Keratinocyte (primary cell): ENCODE data around the gene EFCAB9. TPM values are rescaled to one million over a fixed set of nuclear protein-coding genes. Genes with fewer than 3 reads are reported as not detected.
"Not testable (repeated sequence)": the region's sequence is repeated elsewhere in the genome, so short reads cannot be mapped to it uniquely, and the experiment has no call there.

Experiments
- DNase-seq: peaks from one replicate; pipeline ENCODE4 v3.0.0-alpha.2; 2011; ENCODE audit warnings: low read depth, missing footprints, low spot score
- FAIRE-seq: peaks from 2 replicates; lab custom pipeline; 2011; peaks lifted over from hg19 to GRCh38; lab: Jason Lieb, UNC
- H2AFZ ChIP-seq: 2 replicates; pipeline ENCODE4 v1.6.0; 2012; ENCODE audit warnings: low read length, control low read depth, inconsistent platforms; ENCODE audit not compliant: control insufficient read depth
- H3K27ac ChIP-seq: 2 replicates; pipeline ENCODE4 v1.5.1; 2011; ENCODE audit warnings: low read length; ENCODE audit not compliant: control insufficient read depth, insufficient read depth
- H3K27me3 ChIP-seq: 3 replicates; pipeline ENCODE4 v1.6.0; 2011; ENCODE audit warnings: low read length; ENCODE audit not compliant: control insufficient read depth, insufficient read depth; ENCODE audit errors: extremely low read depth
- H3K36me3 ChIP-seq, 2 experiments: 2 replicates in 1 of 2; 3 replicates in 1 of 2; pipeline ENCODE4 v1.5.1; 2011; ENCODE audit warnings: low read length in 2 of 2, mild to moderate bottlenecking in 1 of 2; ENCODE audit not compliant: control insufficient read depth in 2 of 2, insufficient read depth in 2 of 2; ENCODE audit errors: extremely low read depth in 1 of 2
- H3K4me1 ChIP-seq: 3 replicates; pipeline ENCODE4 v1.5.1; 2011; ENCODE audit warnings: low read length; ENCODE audit not compliant: control insufficient read depth, insufficient read depth; ENCODE audit errors: extremely low read depth
- H3K4me2 ChIP-seq: 3 replicates; pipeline ENCODE4 v1.6.0; 2011; ENCODE audit warnings: low read depth, low read length; ENCODE audit not compliant: control insufficient read depth, insufficient read depth; ENCODE audit errors: extremely low read depth
- H3K4me3 ChIP-seq, 3 experiments: fragments of 200-600 bp in 1 of 3; sonication (generic) in 1 of 3; 2 replicates in 2 of 3; 3 replicates in 1 of 3; pipeline ENCODE4 v1.5.1; 2011 to 2016; ENCODE audit warnings: low read length in 3 of 3, mild to moderate bottlenecking in 3 of 3, control low read depth in 2 of 3, inconsistent platforms in 1 of 3, low read depth in 1 of 3, mixed read lengths in 1 of 3, mixed run types in 1 of 3, moderate library complexity in 1 of 3; ENCODE audit not compliant: control insufficient read depth in 2 of 3, insufficient read depth in 2 of 3; ENCODE audit errors: extremely low read depth in 1 of 3
- H3K79me2 ChIP-seq: 2 replicates; pipeline ENCODE4 v1.6.0; 2012; ENCODE audit warnings: low read length; ENCODE audit not compliant: control insufficient read depth, insufficient read depth
- H3K9ac ChIP-seq: 3 replicates; pipeline ENCODE4 v1.6.0; 2011; ENCODE audit warnings: low read length; ENCODE audit not compliant: control insufficient read depth, insufficient read depth; ENCODE audit errors: extremely low read depth
- H3K9me1 ChIP-seq: 3 replicates; pipeline ENCODE4 v1.6.0; 2011; ENCODE audit warnings: low read length; ENCODE audit not compliant: control insufficient read depth, insufficient read depth; ENCODE audit errors: extremely low read depth
- H3K9me3 ChIP-seq: 2 replicates; pipeline ENCODE4 v1.5.1; 2012; ENCODE audit warnings: low read depth, low read length; ENCODE audit not compliant: control insufficient read depth
- H4K20me1 ChIP-seq: 3 replicates; pipeline ENCODE4 v1.6.0; 2011; ENCODE audit warnings: low read length; ENCODE audit not compliant: control insufficient read depth, insufficient read depth; ENCODE audit errors: extremely low read depth
- EZH2 ChIP-seq: IDR thresholded peaks from one replicate; pipeline ENCODE4 v1.6.1; 2012; ENCODE audit warnings: inconsistent platforms, mild to moderate bottlenecking, low read length, moderate library complexity
- dilution Hi-C: fragments of 300-500 bp; cut with MboI; formaldehyde crosslinking; loops from one replicate; pipeline ENCODE4 v1.7.0; 2020; ENCODE audit warnings: low sequenced_read_pairs; ENCODE audit not compliant: extremely low pct_ligation_motif_present
- polyA plus RNA-seq, 5 experiments: library from polyadenylated mRNA; depleted of rRNA in 3 of 5; stranded (reverse) in 3 of 5; stranded (forward) in 1 of 5; unstranded in 1 of 5; fragments of >200 nt; gene quantifications; 1 replicate in 1 of 5; 2 replicates in 3 of 5; 3 replicates in 1 of 5; pipeline versions ENCODE4 v1.2.1 to v1.2.3, GENCODE V29; 2011 to 2012; ENCODE audit warnings: missing spikeins in 2 of 5, low read depth in 1 of 5, low replicate concordance in 1 of 5
- TF ChIP-seq, protein P1 (sequence below), 3 experiments: IDR thresholded peaks in 1 of 3; conservative IDR thresholded peaks in 1 of 3; optimal IDR thresholded peaks in 1 of 3; 2 replicates in 2 of 3; 3 replicates in 1 of 3; pipeline versions ENCODE3 to v1.5.1; 2011; ENCODE audit warnings: low read length in 3 of 3, mild to moderate bottlenecking in 3 of 3, moderate library complexity in 2 of 3, control low read depth in 1 of 3, inconsistent platforms in 1 of 3; ENCODE audit not compliant: insufficient read depth in 2 of 3; ENCODE audit errors: extremely low read depth in 1 of 3

EFCAB9 gene
- polyA plus RNA-seq, 1 donor (not counting 4 experiments of a cell fraction or from before 2014, with no cell fraction given), result not detected

DNA sequence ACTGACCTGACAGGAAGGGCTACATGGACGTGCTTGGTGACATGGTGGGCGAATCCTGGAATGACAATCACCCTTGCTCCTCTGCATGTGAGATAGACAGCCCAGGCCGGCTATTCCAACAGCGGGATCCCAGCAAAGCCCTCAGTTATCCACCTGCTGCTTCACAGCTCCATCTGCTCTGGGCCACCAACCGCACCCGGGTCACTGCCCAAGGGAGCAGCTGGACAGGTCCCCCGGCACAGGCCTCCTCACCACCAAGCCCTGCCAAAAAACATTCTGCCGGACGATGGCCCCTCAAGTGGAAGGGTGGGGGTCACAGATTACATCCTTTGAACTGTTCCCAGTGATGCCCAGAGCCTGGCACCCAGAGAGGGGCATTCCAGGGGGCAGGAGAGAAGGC, 45.6 kb upstream of the EFCAB9 start:
- DNase-seq (no peak), FAIRE-seq (no peak)
- H3K4me2 ChIP-seq, result no peak overlapping the region
- no peak overlapping the region for H3K27ac ChIP-seq
- dilution Hi-C loops, result no loop called here
- TF ChIP-seq, protein P1, sequence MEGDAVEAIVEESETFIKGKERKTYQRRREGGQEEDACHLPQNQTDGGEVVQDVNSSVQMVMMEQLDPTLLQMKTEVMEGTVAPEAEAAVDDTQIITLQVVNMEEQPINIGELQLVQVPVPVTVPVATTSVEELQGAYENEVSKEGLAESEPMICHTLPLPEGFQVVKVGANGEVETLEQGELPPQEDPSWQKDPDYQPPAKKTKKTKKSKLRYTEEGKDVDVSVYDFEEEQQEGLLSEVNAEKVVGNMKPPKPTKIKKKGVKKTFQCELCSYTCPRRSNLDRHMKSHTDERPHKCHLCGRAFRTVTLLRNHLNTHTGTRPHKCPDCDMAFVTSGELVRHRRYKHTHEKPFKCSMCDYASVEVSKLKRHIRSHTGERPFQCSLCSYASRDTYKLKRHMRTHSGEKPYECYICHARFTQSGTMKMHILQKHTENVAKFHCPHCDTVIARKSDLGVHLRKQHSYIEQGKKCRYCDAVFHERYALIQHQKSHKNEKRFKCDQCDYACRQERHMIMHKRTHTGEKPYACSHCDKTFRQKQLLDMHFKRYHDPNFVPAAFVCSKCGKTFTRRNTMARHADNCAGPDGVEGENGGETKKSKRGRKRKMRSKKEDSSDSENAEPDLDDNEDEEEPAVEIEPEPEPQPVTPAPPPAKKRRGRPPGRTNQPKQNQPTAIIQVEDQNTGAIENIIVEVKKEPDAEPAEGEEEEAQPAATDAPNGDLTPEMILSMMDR (optimal IDR thresholded peaks at IDR 0.05 in 1 of 3, IDR thresholded peaks at IDR 0.05 in 1 of 3, conservative IDR thresholded peaks at IDR 0.05 in 1 of 3; ENCODE audit: extremely low read depth in 1 of 3, insufficient read depth in 2 of 3, low read length in 3 of 3), result no peak
- TF ChIP-seq EZH2, result no peak
- no peak overlapping the region for H3K9ac ChIP-seq
- H3K36me3 ChIP-seq, result peaks cover 13 to 21% of the 10 kb centered on the region in 2 experiments
- peaks cover 22% of the 10 kb centered on the region for H4K20me1 ChIP-seq
- H3K4me3 ChIP-seq, result no peak overlapping the region
- no peaks in the 10 kb centered on the region for H3K9me3 ChIP-seq
- no peaks in the 10 kb centered on the region for H3K27me3 ChIP-seq
- H3K9me1 ChIP-seq, result peaks cover 5% of the 10 kb centered on the region
- H2AFZ ChIP-seq, result no peak overlapping the region
- H3K4me1 ChIP-seq, result peaks cover 16% of the 10 kb centered on the region
- peaks cover 72% of the 10 kb centered on the region for H3K79me2 ChIP-seq

DNA sequence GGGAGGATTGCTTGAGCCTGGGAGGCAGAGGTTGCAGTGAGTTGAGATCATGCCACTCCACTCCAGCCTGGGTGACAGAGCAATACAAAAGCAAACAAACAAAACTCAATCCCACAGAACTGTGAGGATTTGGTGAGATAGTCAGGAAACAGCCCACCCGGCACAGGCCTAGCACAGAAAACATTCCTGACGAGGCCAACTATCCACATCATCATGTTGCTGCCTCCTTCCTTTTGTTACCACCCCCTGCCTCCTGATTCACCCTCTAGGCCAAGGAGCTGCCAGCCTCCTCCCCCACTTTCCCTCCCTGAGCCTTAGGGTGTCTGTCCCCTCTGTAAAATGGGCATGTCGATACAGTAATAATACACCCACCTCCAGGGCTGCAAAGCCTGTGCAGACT, 44.9 kb upstream of the EFCAB9 start:
- no peak overlapping the region for H3K4me2 ChIP-seq
- no peak overlapping the region for H3K9ac ChIP-seq
- H3K36me3 ChIP-seq, result peaks cover 19 to 21% of the 10 kb centered on the region in 2 experiments
- H3K4me1 ChIP-seq, result peaks cover 16% of the 10 kb centered on the region
- peaks cover 67% of the 10 kb centered on the region for H3K79me2 ChIP-seq
- H3K9me1 ChIP-seq, result peaks cover 5% of the 10 kb centered on the region
- dilution Hi-C loops, result no loop called here
- peaks cover 18% of the 10 kb centered on the region for H4K20me1 ChIP-seq
- no peak overlapping the region for H2AFZ ChIP-seq
- no peak for DNase-seq
- TF ChIP-seq, protein P1 (optimal IDR thresholded peaks at IDR 0.05 in 1 of 3, IDR thresholded peaks at IDR 0.05 in 1 of 3, conservative IDR thresholded peaks at IDR 0.05 in 1 of 3; ENCODE audit: extremely low read depth in 1 of 3, insufficient read depth in 2 of 3, low read length in 3 of 3), result no peak
- TF ChIP-seq EZH2, result no peak
- no peak overlapping the region for H3K27ac ChIP-seq
- no peak overlapping the region for H3K4me3 ChIP-seq
- no peak for FAIRE-seq
- H3K9me3 ChIP-seq, result no peaks in the 10 kb centered on the region
- no peaks in the 10 kb centered on the region for H3K27me3 ChIP-seq

DNA sequence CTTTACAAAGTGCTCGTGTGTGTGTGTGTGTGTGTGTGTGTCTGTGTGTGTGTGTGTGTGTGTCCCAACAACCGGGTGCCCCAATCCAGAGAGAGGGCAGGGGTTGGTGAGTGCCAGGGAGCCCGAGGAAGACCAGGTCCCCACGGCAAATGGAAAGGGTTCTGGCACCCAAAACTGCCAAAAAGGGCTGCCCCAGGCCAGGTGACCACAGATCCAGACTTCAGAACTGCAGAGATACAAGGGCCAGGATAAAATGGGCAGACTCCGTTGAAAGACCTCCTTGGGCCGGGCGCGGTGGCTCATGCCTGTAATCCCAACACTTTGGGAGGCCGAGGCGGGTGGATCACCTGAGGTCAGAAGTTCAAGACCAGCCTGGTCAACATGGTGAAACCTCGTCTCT, 44.5 kb upstream of the EFCAB9 start:
- H3K4me3 ChIP-seq, H2AFZ ChIP-seq, DNase-seq, FAIRE-seq, H3K27ac ChIP-seq, H3K9me3 ChIP-seq, H3K9ac ChIP-seq, H3K4me2 ChIP-seq, H3K9me1 ChIP-seq, H3K27me3 ChIP-seq, dilution Hi-C loops: not testable (repeated sequence)
- Histone ChIP-seq H3K4me1 (peaks cover 13% of the 10 kb centered on the region), H4K20me1 (peaks cover 15% of the 10 kb centered on the region), H3K36me3 (peaks cover 22 to 23% of the 10 kb centered on the region in 2 experiments), H3K79me2 (peaks cover 67% of the 10 kb centered on the region)
